Measurements from ENCODE around the gene GPRIN2. TPM values are rescaled to one million over a fixed set of nuclear protein-coding genes. Genes with fewer than 3 reads are reported as not detected.
"Not testable (repeated sequence)": the region's sequence is repeated elsewhere in the genome, so short reads cannot be mapped to it uniquely, and the experiment has no call there.

The GPRIN2 gene
- total RNA-seq, 6 donors from 2014 or later: 39.8 to 91.0 (median 63.2) TPM

GRCh38 chr10:46534828-46535524 is 21.5 kb downstream of the GPRIN2 start:
- no peaks in the 10 kb centered on the region for H3K36me3 ChIP-seq
- H3K4me3 ChIP-seq: no peak overlapping the region
- no peak overlapping the region for H3K27ac ChIP-seq
- H3K4me1 ChIP-seq: peaks cover 0 to 7% (median 3%) of the 10 kb centered on the region in 4 donors
- ATAC-seq (ENCODE audit: low FRiP score in 2 of 2): no peak
- H3K9me3 ChIP-seq: no peaks in the 10 kb centered on the region
- 82 to 87% methylated on average over 6 of the region's 6 CpGs for WGBS, 2 donors
- no peaks in the 10 kb centered on the region for H3K27me3 ChIP-seq
- peak; percentile 19 to 33 for DNase-seq
- TF ChIP-seq EP300 (IDR thresholded peaks at IDR 0.05) (no peak), CTCF (IDR thresholded peaks at IDR 0.05) (no peak)

GRCh38 chr10:46532256-46532655 is 24.2 kb downstream of the GPRIN2 start:
- peak in 1 of 2 donors; percentile 17 for DNase-seq
- H3K27ac ChIP-seq; H3K9me3 ChIP-seq; ATAC-seq (ENCODE audit: low FRiP score in 2 of 2); H3K4me1 ChIP-seq; H3K36me3 ChIP-seq; H3K27me3 ChIP-seq; H3K4me3 ChIP-seq: not testable (repeated sequence)
- 77 to 80% methylated on average over 1 of the region's 1 CpG for WGBS, 2 donors

GRCh38 chr10:46530249-46531186 is 25.9 kb downstream of the GPRIN2 start:
- no peak overlapping the region for H3K4me3 ChIP-seq
- no peak overlapping the region for H3K27ac ChIP-seq
- H3K4me1 ChIP-seq: peaks cover 0 to 3% (median 0%) of the 10 kb centered on the region in 4 donors
- WGBS, 2 donors: 89 to 90% methylated on average over 18 of the region's 18 CpGs
- H3K9me3 ChIP-seq: no peaks in the 10 kb centered on the region
- no peaks in the 10 kb centered on the region for H3K36me3 ChIP-seq
- ATAC-seq (ENCODE audit: low FRiP score in 2 of 2) (peak in 1 of 2 donors; percentile 60), DNase-seq (peak; percentile 17 to 20)
- no peaks in the 10 kb centered on the region for H3K27me3 ChIP-seq
- TF ChIP-seq POLR2AphosphoS5 (IDR thresholded peaks at IDR 0.05) (no peak), POLR2A (IDR thresholded peaks at IDR 0.05) (no peak), CTCF (IDR thresholded peaks at IDR 0.05) (no peak), EP300 (IDR thresholded peaks at IDR 0.05) (no peak)

- H3K9me3 ChIP-seq; H3K4me1 ChIP-seq; ATAC-seq (ENCODE audit: low FRiP score in 2 of 2); H3K4me3 ChIP-seq; H3K36me3 ChIP-seq; H3K27ac ChIP-seq; H3K27me3 ChIP-seq: not testable (repeated sequence)
- peak in 1 of 2 donors; percentile 19 for DNase-seq
- 89 to 90% methylated on average over 7 of the region's 7 CpGs for WGBS, 2 donors
Measured at GRCh38 chr10:46529742-46530141, 26.7 kb downstream of the GPRIN2 start.

- ATAC-seq (ENCODE audit: low FRiP score in 2 of 2) (peak in 1 of 2 donors; percentile 20), DNase-seq (peak in 1 of 2 donors; percentile 20)
- Histone ChIP-seq H3K9me3 (no peaks in the 10 kb centered on the region), H3K4me3 (no peak overlapping the region), H3K27me3 (no peaks in the 10 kb centered on the region), H3K27ac (no peak overlapping the region), H3K4me1 (peaks cover 0 to 10% (median 5%) of the 10 kb centered on the region in 4 donors), H3K36me3 (no peaks in the 10 kb centered on the region)
- WGBS, 2 donors: 83 to 86% methylated on average over 9 of the region's 9 CpGs
- TF ChIP-seq EP300 (IDR thresholded peaks at IDR 0.05) (no peak), POLR2AphosphoS5 (IDR thresholded peaks at IDR 0.05) (no peak), POLR2A (IDR thresholded peaks at IDR 0.05) (no peak), CTCF (IDR thresholded peaks at IDR 0.05) (no peak)
Measured at GRCh38 chr10:46528675-46529615, 27.5 kb downstream of the GPRIN2 start.
